HG03103 (cell line): Measurements from ENCODE around the gene TMC7.

ENCODE experiments used
- ATAC-seq: cut with Tn5 transposase; IDR thresholded peaks from one replicate; pipeline ENCODE4 v1.9.1; 2021; ENCODE audit warnings: low read depth; ENCODE audit not compliant: unreplicated experiment

Gene TMC7

GRCh38 chr16:19110537-19111360 is 127.0 kb downstream of the TMC7 start:
- ATAC-seq, result no peak

- no peak for ATAC-seq
Measured at GRCh38 chr16:19112099-19112407, 128.3 kb downstream of the TMC7 start.
